Right cardiac atrium (tissue), 5 donors: ENCODE data around the gene BRD4. TPM values are rescaled to one million over a fixed set of nuclear protein-coding genes. Genes with fewer than 3 reads are reported as not detected.

Source experiments
- polyA plus RNA-seq: library from polyadenylated mRNA; stranded (reverse); fragments of 200-250 nt; gene quantifications from one replicate; pipeline ENCODE4 v1.2.3, GENCODE V29; 2013
- total RNA-seq, 4 donors: library from RNA; stranded (reverse); fragmentation: NEBNext Ultra II Directional; extraction: Animal tissue kit (Norgen Biotek cat#: 25700); gene quantifications; one replicate each; pipeline ENCODE4 v1.2.1, GENCODE V29; 2021
- donor health status: healthy with polysubstance abuse.
- donor health status: DM: no; HTN: yes; CAD: no.
- donor health status: DM: no; HTN: no; CAD: no.
- donor health status: DM: no; HTN: yes; CAD: no; lungs with severe emphysema.
- donor health status: DM: yes; HTN: yes; CAD: no.

Gene BRD4
- total and polyA plus RNA-seq, 5 donors: 29.6 to 62.8 (median 56.6) TPM

Other genes starting within 250 kb of the BRD4 start
- gene SYDE1, start 225.1 kb downstream of the BRD4 start, total RNA-seq: 10 to 100 TPM; 15.2 to 20.9 (median 16.5) TPM
- 11.3 TPM for gene SYDE1, start 225.1 kb downstream of the BRD4 start, polyA plus RNA-seq
- gene NOTCH3, start 131.5 kb downstream of the BRD4 start, total RNA-seq: 10 to 100 TPM; 11.3 to 22.1 (median 17.2) TPM
- 10.9 TPM for gene NOTCH3, start 131.5 kb downstream of the BRD4 start, polyA plus RNA-seq
- under 1 TPM in 2 of 4 donors, not detected in 2; 0.11 to 0.17 TPM for gene EPHX3, start 100.1 kb downstream of the BRD4 start, total RNA-seq
- gene EPHX3, start 100.1 kb downstream of the BRD4 start, polyA plus RNA-seq: 0.09 TPM
- 10 to 100 TPM; 17.1 to 24.9 (median 21.4) TPM for gene AKAP8, start 47.2 kb upstream of the BRD4 start, total RNA-seq
- gene AKAP8, start 47.2 kb upstream of the BRD4 start, polyA plus RNA-seq: 9.3 TPM
- gene AKAP8L, start 86.4 kb upstream of the BRD4 start, total RNA-seq: 100 to 1,000 TPM in 1 of 4 donors, 10 to 100 TPM in 3; 64.4 to 106 (median 86.1) TPM
- 66.5 TPM for gene AKAP8L, start 86.4 kb upstream of the BRD4 start, polyA plus RNA-seq
- 10 to 100 TPM; 28.9 to 36.5 (median 33.3) TPM for gene WIZ, start 117.4 kb upstream of the BRD4 start, total RNA-seq
- gene WIZ, start 117.4 kb upstream of the BRD4 start, polyA plus RNA-seq: 28.0 TPM
- gene RASAL3, start 132.0 kb upstream of the BRD4 start, total RNA-seq: 1 to 10 TPM in 2 of 4 donors, under 1 TPM in 2; 0.68 to 2.5 (median 1.3) TPM
- gene RASAL3, start 132.0 kb upstream of the BRD4 start, polyA plus RNA-seq: 0.66 TPM
- gene PGLYRP2, start 147.0 kb upstream of the BRD4 start, total RNA-seq: not detected
- gene PGLYRP2, start 147.0 kb upstream of the BRD4 start, polyA plus RNA-seq: not detected
- gene CYP4F22, start 176.0 kb upstream of the BRD4 start, total RNA-seq: not detected
- gene CYP4F22, start 176.0 kb upstream of the BRD4 start, polyA plus RNA-seq: not detected